ENCODE measurements around the gene PCNX2. TPM values are rescaled to one million over a fixed set of nuclear protein-coding genes. Genes with fewer than 3 reads are reported as not detected.

Gene PCNX2
- total and polyA plus RNA-seq, 2 experiments from 2014 or later = 42.9 to 88.3 TPM

DNA sequence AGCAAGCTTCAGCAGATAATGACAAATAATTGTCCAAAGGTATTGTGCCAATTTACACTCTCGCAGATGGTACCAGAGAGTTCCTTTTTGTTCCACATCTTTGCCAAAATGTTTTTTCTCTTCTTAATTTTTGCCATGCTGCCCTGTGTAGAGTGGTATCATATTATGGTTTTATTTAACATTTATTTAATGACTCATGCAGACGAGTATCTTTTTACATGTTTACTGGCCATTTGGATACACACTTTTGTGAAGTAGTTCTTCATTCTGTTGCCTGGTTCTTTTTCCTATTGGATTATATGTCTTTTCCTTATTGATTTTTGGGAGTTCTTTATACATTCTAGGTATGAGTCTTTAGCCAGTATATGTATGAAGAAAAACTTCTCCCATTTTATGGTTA lies 151.1 kb downstream of the PCNX2 start (continued):
- TF ChIP-seq STAT1 (IDR thresholded peaks at IDR 0.05; ENCODE audit: unreplicated experiment) (no peak), NANOG (IDR thresholded peaks at IDR 0.05; ENCODE audit: borderline replicate concordance) (no peak), POLR2AphosphoS5 (IDR thresholded peaks at IDR 0.05; ENCODE audit: low read depth) (no peak), EZH2phosphoT487 (IDR thresholded peaks at IDR 0.05; ENCODE audit: unreplicated experiment) (no peak), JUNB (IDR thresholded peaks at IDR 0.05; ENCODE audit: unreplicated experiment) (no peak)
- TF ChIP-seq, protein P1, sequence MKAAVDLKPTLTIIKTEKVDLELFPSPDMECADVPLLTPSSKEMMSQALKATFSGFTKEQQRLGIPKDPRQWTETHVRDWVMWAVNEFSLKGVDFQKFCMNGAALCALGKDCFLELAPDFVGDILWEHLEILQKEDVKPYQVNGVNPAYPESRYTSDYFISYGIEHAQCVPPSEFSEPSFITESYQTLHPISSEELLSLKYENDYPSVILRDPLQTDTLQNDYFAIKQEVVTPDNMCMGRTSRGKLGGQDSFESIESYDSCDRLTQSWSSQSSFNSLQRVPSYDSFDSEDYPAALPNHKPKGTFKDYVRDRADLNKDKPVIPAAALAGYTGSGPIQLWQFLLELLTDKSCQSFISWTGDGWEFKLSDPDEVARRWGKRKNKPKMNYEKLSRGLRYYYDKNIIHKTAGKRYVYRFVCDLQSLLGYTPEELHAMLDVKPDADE (IDR thresholded peaks at IDR 0.05) = no peak

DNA sequence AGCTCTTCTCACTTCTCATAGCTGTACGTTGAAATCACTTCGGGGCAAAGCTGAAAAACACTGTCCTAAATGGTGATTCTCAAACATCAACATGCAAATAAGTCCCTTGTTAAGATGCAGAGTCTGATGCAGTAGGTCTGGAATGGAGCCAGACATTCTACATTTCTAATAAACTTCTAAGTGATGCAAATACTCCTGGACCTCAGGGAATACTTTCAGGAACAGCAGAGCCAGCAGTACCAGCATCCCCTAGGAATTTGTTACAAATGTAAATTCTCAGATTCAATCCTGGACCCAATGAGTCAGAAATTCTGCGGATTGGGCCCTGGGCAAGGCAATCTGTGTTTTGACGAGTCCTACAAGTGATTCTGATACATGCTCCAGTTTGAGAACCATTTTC lies 152.3 kb downstream of the PCNX2 start:
- Histone ChIP-seq H3K4me1 (ENCODE audit: insufficient read depth) (no peaks in the 10 kb centered on the region), H3K79me2 (replicated peaks; ENCODE audit: insufficient read depth) (no peaks in the 10 kb centered on the region), H3K27ac (ENCODE audit: low read depth) (no peak overlapping the region), H2AFZ (no peak overlapping the region), H3K36me3 (ENCODE audit: insufficient read depth) (0 out of 2 replicates have a peak, but pooled peaks cover 14% of the 10 kb centered on the region), H3K9me2 (ENCODE audit: insufficient read depth) (no peaks in the 10 kb centered on the region), H3F3A (replicated peaks; ENCODE audit: low read depth) (no peaks in the 10 kb centered on the region), H3K4me3 (no peak overlapping the region), H4K20me1 (replicated peaks; ENCODE audit: insufficient read depth) (no peaks in the 10 kb centered on the region; the same call in 1 of the 2 replicates), H3K27me3 (ENCODE audit: insufficient read depth) (no peaks in the 10 kb centered on the region), H3K4me2 (no peak overlapping the region)
- ATAC-seq (no peak), DNase-seq (ENCODE audit: low spot score) (no peak)
- H3K9me3 Mint-ChIP-seq = no peaks in the 10 kb centered on the region
- H3K4me1 Mint-ChIP-seq = peaks cover 7% of the 10 kb centered on the region
- peaks cover 7% of the 10 kb centered on the region for H3K27me3 Mint-ChIP-seq (ENCODE audit: insufficient read depth, low read depth, poor library complexity)
- H3K36me3 Mint-ChIP-seq (ENCODE audit: low read depth) = peaks cover 19% of the 10 kb centered on the region
- H3K27ac Mint-ChIP-seq = no peak overlapping the region
- no peak overlapping the region for H3K4me3 Mint-ChIP-seq
- TF ChIP-seq POLR2AphosphoS5 (IDR thresholded peaks at IDR 0.05; ENCODE audit: low read depth) (no peak), EZH2 (IDR thresholded peaks at IDR 0.05; ENCODE audit: low read depth, unreplicated experiment) (no peak), CREB1 (CRISPR knock-in tag; IDR thresholded peaks at IDR 0.05; ENCODE audit: low read depth) (no peak), EZH2phosphoT487 (IDR thresholded peaks at IDR 0.05; ENCODE audit: unreplicated experiment) (no peak), JUNB (IDR thresholded peaks at IDR 0.05; ENCODE audit: unreplicated experiment) (no peak), ZNF331 (CRISPR knock-in tag; IDR thresholded peaks at IDR 0.05; ENCODE audit: low read depth) (no peak), ZNF462 (CRISPR knock-in tag; IDR thresholded peaks at IDR 0.05) (no peak), NANOG (IDR thresholded peaks at IDR 0.05; ENCODE audit: borderline replicate concordance) (no peak), STAT1 (IDR thresholded peaks at IDR 0.05; ENCODE audit: unreplicated experiment) (no peak)
- TF ChIP-seq, protein P2, sequence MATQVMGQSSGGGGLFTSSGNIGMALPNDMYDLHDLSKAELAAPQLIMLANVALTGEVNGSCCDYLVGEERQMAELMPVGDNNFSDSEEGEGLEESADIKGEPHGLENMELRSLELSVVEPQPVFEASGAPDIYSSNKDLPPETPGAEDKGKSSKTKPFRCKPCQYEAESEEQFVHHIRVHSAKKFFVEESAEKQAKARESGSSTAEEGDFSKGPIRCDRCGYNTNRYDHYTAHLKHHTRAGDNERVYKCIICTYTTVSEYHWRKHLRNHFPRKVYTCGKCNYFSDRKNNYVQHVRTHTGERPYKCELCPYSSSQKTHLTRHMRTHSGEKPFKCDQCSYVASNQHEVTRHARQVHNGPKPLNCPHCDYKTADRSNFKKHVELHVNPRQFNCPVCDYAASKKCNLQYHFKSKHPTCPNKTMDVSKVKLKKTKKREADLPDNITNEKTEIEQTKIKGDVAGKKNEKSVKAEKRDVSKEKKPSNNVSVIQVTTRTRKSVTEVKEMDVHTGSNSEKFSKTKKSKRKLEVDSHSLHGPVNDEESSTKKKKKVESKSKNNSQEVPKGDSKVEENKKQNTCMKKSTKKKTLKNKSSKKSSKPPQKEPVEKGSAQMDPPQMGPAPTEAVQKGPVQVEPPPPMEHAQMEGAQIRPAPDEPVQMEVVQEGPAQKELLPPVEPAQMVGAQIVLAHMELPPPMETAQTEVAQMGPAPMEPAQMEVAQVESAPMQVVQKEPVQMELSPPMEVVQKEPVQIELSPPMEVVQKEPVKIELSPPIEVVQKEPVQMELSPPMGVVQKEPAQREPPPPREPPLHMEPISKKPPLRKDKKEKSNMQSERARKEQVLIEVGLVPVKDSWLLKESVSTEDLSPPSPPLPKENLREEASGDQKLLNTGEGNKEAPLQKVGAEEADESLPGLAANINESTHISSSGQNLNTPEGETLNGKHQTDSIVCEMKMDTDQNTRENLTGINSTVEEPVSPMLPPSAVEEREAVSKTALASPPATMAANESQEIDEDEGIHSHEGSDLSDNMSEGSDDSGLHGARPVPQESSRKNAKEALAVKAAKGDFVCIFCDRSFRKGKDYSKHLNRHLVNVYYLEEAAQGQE (IDR thresholded peaks at IDR 0.05; ENCODE audit: unreplicated experiment) = no peak
- TF ChIP-seq, protein P1 (IDR thresholded peaks at IDR 0.05) = no peak
